ENCODE results near the gene TNS2.

DNA sequence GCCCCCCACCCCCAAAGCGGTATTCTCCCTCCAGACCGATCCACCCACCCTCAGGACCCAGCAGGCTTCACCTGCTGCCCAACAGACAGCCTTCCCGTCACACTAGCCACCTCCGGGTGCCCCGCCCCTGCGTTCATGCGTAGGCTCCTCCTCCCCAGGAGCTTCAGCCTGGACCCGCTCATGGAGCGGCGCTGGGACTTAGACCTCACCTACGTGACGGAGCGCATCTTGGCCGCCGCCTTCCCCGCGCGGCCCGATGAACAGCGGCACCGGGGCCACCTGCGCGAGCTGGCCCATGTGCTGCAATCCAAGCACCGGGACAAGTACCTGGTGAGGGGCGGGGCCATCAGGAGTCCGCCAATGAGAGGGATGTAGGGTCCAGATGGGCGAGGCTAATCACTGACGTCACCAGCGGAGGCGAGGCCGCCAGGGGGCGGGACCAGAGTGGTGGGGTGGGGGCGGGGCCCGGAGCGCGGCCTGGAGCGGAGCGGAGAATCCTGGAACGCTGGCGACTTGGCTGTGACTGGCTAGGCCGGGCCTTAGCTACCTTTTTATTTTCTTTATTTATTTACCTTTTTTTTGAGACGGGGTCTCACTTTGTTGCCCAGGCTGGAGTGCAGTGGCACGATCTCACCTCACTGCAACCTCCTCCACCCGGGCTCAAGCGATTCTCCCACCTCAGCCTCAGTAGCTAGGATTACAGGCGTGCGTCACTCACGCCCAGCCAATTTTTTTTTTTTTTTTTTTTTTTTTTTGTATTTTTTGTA is 4.4 kb downstream of the TNS2 start:
- TF ChIP-seq GATA2 (IDR thresholded peaks at IDR 0.05; ENCODE audit: low read depth, low read length) (no peak), GATA3 (IDR thresholded peaks at IDR 0.05; ENCODE audit: low read depth, low read length) (no peak)

Data from SH-SY5Y (cell line).